MM.1S (cell line): ENCODE measurements around the gene CYTIP.

Experiments used
- DNase-seq: peaks from one replicate; pipeline ENCODE4 v3.0.0-alpha.2; 2015
- H2AFZ ChIP-seq: fragments of 300-600 bp; sonication (generic); 2 replicates; pipeline ENCODE4 v1.6.0; 2016; ENCODE audit warnings: antibody characterized with exemption, low read length
- H3F3A ChIP-seq: fragments of 300-600 bp; sonication (generic); 2 replicates; pipeline ENCODE4 v1.6.1; 2016; ENCODE audit warnings: mild to moderate bottlenecking, antibody characterized with exemption, low read length, moderate library complexity, mixed read lengths; ENCODE audit not compliant: insufficient read depth
- H3K27ac ChIP-seq: fragments of 300-600 bp; sonication (generic); 2 replicates; pipeline ENCODE4 v1.5.1; 2016; ENCODE audit warnings: mild to moderate bottlenecking, low read length
- H3K27me3 ChIP-seq: fragments of 300-600 bp; sonication (generic); replicated peaks from 2 replicates; pipeline ENCODE4 v1.6.0; 2016; ENCODE audit warnings: low read length; ENCODE audit not compliant: insufficient read depth
- H3K36me3 ChIP-seq: fragments of 300-600 bp; sonication (generic); replicated peaks from 2 replicates; pipeline ENCODE4 v1.6.1; 2016; ENCODE audit warnings: mild to moderate bottlenecking, low read length, mixed read lengths; ENCODE audit not compliant: insufficient read depth
- H3K4me1 ChIP-seq: fragments of 300-600 bp; sonication (generic); 2 replicates; pipeline ENCODE4 v1.6.1; 2016; ENCODE audit warnings: low read length, mixed read lengths
- H3K4me2 ChIP-seq: fragments of 300-600 bp; sonication (generic); 2 replicates; pipeline ENCODE4 v1.6.0; 2016; ENCODE audit warnings: low read depth, low read length
- H3K4me3 ChIP-seq: fragments of 300-600 bp; sonication (generic); 2 replicates; pipeline ENCODE4 v1.5.1; 2016; ENCODE audit warnings: low read length, mixed read lengths
- H3K79me2 ChIP-seq: fragments of 300-600 bp; sonication (generic); 2 replicates; pipeline ENCODE4 v1.6.1; 2016; ENCODE audit warnings: mixed run types, low read length, mixed read lengths
- H3K9ac ChIP-seq: fragments of 300-600 bp; sonication (generic); 2 replicates; pipeline ENCODE4 v1.6.1; 2016; ENCODE audit warnings: low read length, mixed read lengths
- H3K9me2 ChIP-seq: fragments of 300-600 bp; sonication (generic); replicated peaks from 2 replicates; pipeline ENCODE4 v1.6.1; 2016; ENCODE audit warnings: mild to moderate bottlenecking, low read length, mixed read lengths; ENCODE audit not compliant: insufficient read depth
- H3K9me3 ChIP-seq: fragments of 300-600 bp; sonication (generic); replicated peaks from 2 replicates; pipeline ENCODE4 v1.6.1; 2016; ENCODE audit warnings: mild to moderate bottlenecking, low read length, mixed read lengths; ENCODE audit not compliant: insufficient read depth
- H4K20me1 ChIP-seq: fragments of 300-600 bp; sonication (generic); 2 replicates; pipeline ENCODE4 v1.6.1; 2016; ENCODE audit warnings: mild to moderate bottlenecking, low read length, moderate library complexity, mixed read lengths; ENCODE audit not compliant: insufficient read depth
- CTCF ChIP-seq: fragments of 300-600 bp; sonication (generic); IDR thresholded peaks from 2 replicates; pipeline ENCODE4 v1.5.1; 2016; ENCODE audit warnings: antibody characterized with exemption, low read length, mixed read lengths
- EZH2 ChIP-seq: fragments of 300-600 bp; sonication (generic); optimal IDR thresholded peaks from 2 replicates; pipeline ENCODE3; 2017; ENCODE audit warnings: low read depth, mild to moderate bottlenecking, antibody characterized with exemption, low read length, mixed read lengths
- EZH2phosphoT487 ChIP-seq: fragments of 300-600 bp; sonication (generic); IDR thresholded peaks from 2 replicates; pipeline ENCODE4 v1.6.1; 2018; ENCODE audit warnings: antibody characterized with exemption, low read length

Gene CYTIP

GRCh38 chr2:157431176-157431575 lies 12.7 kb downstream of the CYTIP start:
- Histone ChIP-seq H3K36me3 (peaks cover 59% of the 10 kb centered on the region), H3K79me2 (peaks cover 99% of the 10 kb centered on the region), H3K4me3 (no peak overlapping the region), H3K9ac (no peak overlapping the region), H3K27me3 (no peaks in the 10 kb centered on the region), H3K4me2 (no peak overlapping the region), H3K27ac (no peak overlapping the region), H3K9me3 (no peaks in the 10 kb centered on the region), H3K4me1 (peaks cover 37% of the 10 kb centered on the region), H2AFZ (no peak overlapping the region), H3F3A (peaks cover 13% of the 10 kb centered on the region), H4K20me1 (peaks cover 47% of the 10 kb centered on the region), H3K9me2 (no peaks in the 10 kb centered on the region)
- no peak for DNase-seq
- TF ChIP-seq CTCF, result no peak
- TF ChIP-seq EZH2, result no peak
- TF ChIP-seq EZH2phosphoT487, result no peak

DNA sequence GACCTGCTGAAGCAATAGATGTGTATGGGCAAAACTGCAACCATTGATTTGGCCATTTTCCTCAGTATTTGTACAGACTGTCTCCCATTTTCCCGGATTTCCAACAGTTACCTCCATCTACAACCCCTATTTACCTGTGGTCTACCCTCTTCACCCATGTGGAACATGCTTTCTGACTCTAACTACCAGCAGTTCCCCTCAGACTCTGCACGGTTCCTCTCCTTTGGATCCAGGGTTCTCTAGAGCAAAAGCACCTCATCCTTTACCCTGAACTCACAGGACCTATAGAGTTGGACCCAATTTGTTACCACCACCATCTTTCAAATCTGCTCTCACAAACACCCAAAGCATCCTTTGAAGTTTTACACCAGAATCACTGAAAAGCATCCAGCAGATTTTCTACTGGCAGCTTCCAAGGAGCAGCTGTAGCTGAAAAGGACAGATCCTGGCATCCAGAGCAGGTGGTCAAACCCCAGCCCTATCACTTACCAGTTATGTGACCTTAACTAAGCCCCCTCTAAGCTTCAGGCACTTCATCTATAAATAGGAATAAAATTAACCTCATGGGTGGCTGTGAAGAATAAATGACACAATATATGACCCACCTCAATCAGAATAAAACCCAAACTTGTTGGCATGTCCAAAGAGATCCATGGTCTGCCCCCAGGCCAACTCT lies 15.3 kb downstream of the CYTIP start:
- Histone ChIP-seq H3K4me1 (peaks cover 15% of the 10 kb centered on the region), H3K4me3 (no peak overlapping the region), H3K4me2 (no peak overlapping the region), H3K36me3 (peaks cover 60% of the 10 kb centered on the region), H2AFZ (no peak overlapping the region), H3K9ac (no peak overlapping the region), H3F3A (peaks cover 9% of the 10 kb centered on the region; the same call in 1 of the 2 replicates), H3K9me2 (no peaks in the 10 kb centered on the region), H3K79me2 (peaks cover 97% of the 10 kb centered on the region), H4K20me1 (peaks cover 25% of the 10 kb centered on the region), H3K27ac (no peak overlapping the region), H3K27me3 (no peaks in the 10 kb centered on the region), H3K9me3 (no peaks in the 10 kb centered on the region)
- DNase-seq, result no peak
- TF ChIP-seq EZH2, result no peak
- TF ChIP-seq EZH2phosphoT487, result no peak
- TF ChIP-seq CTCF, result no peak

DNA sequence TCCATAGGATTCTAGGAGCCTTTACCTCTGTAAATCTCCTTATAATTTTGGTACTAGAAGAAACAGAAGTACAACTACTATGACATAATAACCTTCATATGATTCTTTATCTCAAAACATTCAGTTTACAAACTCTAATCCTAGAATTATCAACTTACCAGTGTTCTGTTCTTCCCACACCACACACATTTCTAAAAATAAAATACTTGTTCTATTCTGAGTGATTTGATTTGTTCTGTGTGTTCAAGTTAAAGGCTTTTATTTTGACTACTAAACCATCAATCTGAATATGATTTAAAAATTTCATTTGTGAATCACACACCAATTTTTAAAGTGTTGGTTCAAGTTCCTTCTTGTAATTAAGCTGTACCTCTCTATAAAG lies 16.0 kb downstream of the CYTIP start:
- peaks cover 8% of the 10 kb centered on the region; the same call in 1 of the 2 replicates for H3K4me1 ChIP-seq
- DNase-seq, result no peak
- H3F3A ChIP-seq, result peaks cover 13% of the 10 kb centered on the region; the same call in 1 of the 2 replicates
- no peaks in the 10 kb centered on the region for H3K9me2 ChIP-seq
- no peak overlapping the region for H2AFZ ChIP-seq
- no peak overlapping the region for H3K4me2 ChIP-seq
- peaks cover 58% of the 10 kb centered on the region for H3K36me3 ChIP-seq
- no peaks in the 10 kb centered on the region for H3K9me3 ChIP-seq
- H3K27me3 ChIP-seq, result no peaks in the 10 kb centered on the region
- H3K79me2 ChIP-seq, result peaks cover 97% of the 10 kb centered on the region
- H4K20me1 ChIP-seq, result peaks cover 17% of the 10 kb centered on the region; the same call in 1 of the 2 replicates
- H3K27ac ChIP-seq, result no peak overlapping the region
- H3K4me3 ChIP-seq, result no peak overlapping the region
- TF ChIP-seq CTCF (no peak), EZH2 (no peak), EZH2phosphoT487 (no peak)
- H3K9ac ChIP-seq, result no peak overlapping the region
